MM.1S (cell line): ENCODE measurements around the gene CARD10.

ENCODE experiments used
- EZH2 ChIP-seq: fragments of 300-600 bp; sonication (generic); optimal IDR thresholded peaks from 2 replicates; pipeline ENCODE3; 2017; ENCODE audit warnings: low read depth, mild to moderate bottlenecking, antibody characterized with exemption, low read length, mixed read lengths
- EZH2phosphoT487 ChIP-seq: fragments of 300-600 bp; sonication (generic); IDR thresholded peaks from 2 replicates; pipeline ENCODE4 v1.6.1; 2018; ENCODE audit warnings: antibody characterized with exemption, low read length
- TF ChIP-seq, protein P1 (sequence below): fragments of 300-600 bp; sonication (generic); IDR thresholded peaks from 2 replicates; pipeline ENCODE4 v1.5.1; 2016; ENCODE audit warnings: antibody characterized with exemption, low read length, mixed read lengths

DNA sequence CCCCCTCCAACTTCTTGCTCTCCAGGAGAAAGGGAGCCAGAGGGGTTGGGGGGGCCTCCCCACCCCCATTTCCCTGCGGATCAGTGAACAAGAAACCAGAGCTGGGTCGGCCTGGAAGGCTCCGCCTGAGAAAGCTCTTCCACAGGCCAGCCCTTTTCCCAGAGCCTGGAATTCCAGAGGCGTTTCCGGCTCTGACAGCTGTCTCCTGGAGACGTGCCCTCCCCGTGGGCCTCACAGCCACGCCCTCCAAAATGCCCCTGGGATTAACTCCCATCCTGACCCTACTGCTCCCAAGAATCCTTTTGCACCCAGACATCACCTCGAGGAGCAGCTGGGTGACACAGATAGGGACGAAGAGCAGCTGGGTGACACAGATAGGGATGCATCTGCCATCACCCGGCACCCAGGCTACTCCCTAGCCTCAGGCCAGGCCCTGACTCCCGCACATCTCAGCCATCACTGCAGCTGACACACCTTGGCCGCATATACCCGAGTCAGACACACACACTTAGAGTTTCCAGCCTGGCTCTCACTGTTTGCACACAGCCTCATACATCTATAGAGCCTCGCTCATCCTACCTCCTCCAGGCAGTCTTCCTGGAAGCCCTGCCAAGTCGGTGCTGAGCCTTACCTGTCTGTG, 33.4 kb upstream of the CARD10 start:
- TF ChIP-seq, protein P1, sequence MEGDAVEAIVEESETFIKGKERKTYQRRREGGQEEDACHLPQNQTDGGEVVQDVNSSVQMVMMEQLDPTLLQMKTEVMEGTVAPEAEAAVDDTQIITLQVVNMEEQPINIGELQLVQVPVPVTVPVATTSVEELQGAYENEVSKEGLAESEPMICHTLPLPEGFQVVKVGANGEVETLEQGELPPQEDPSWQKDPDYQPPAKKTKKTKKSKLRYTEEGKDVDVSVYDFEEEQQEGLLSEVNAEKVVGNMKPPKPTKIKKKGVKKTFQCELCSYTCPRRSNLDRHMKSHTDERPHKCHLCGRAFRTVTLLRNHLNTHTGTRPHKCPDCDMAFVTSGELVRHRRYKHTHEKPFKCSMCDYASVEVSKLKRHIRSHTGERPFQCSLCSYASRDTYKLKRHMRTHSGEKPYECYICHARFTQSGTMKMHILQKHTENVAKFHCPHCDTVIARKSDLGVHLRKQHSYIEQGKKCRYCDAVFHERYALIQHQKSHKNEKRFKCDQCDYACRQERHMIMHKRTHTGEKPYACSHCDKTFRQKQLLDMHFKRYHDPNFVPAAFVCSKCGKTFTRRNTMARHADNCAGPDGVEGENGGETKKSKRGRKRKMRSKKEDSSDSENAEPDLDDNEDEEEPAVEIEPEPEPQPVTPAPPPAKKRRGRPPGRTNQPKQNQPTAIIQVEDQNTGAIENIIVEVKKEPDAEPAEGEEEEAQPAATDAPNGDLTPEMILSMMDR, result no peak
- TF ChIP-seq EZH2, result no peak
- no peak for TF ChIP-seq EZH2phosphoT487
